GM23338 (cell line): ENCODE data around the gene TP73. TPM values are rescaled to one million over a fixed set of nuclear protein-coding genes. Genes with fewer than 3 reads are reported as not detected.
A peak's percentile ranks its signal among the peaks of the same experiment; 100 is the strongest.

Experiments used
- ATAC-seq: fragments of 200-7000 bp; cut with Tn5 transposase; 3 replicates; pipeline ENCODE4 v1.9.1; 2020
- DNase-seq: peaks from one replicate; pipeline ENCODE4 v3.0.0-alpha.2; 2015; ENCODE audit warnings: low spot score
- H2AFZ ChIP-seq: fragments of 200-600 bp; sonication (generic); 2 replicates; pipeline ENCODE4 v1.8.0; 2016; ENCODE audit warnings: antibody characterized with exemption, mild to moderate bottlenecking, moderate library complexity
- H3F3A ChIP-seq: fragments of 200-600 bp; sonication (generic); replicated peaks from 2 replicates; pipeline ENCODE4 v1.8.0; 2017; ENCODE audit warnings: antibody characterized with exemption, mixed run types, low read depth
- H3K27ac ChIP-seq: fragments of 200-600 bp; sonication (generic); 2 replicates; pipeline ENCODE4 v1.6.1; 2016; ENCODE audit warnings: low read depth
- H3K27me3 ChIP-seq: fragments of 200-600 bp; sonication (generic); 2 replicates; pipeline ENCODE4 v1.8.0; 2016; ENCODE audit warnings: mild to moderate bottlenecking, mixed run types, moderate library complexity; ENCODE audit not compliant: insufficient read depth
- H3K36me3 ChIP-seq: fragments of 200-600 bp; sonication (generic); 2 replicates; pipeline ENCODE4 v1.8.0; 2016; ENCODE audit warnings: mild to moderate bottlenecking; ENCODE audit not compliant: insufficient read depth
- H3K4me1 ChIP-seq: fragments of 200-600 bp; sonication (generic); 2 replicates; pipeline ENCODE4 v1.8.0; 2016; ENCODE audit warnings: mild to moderate bottlenecking, moderate library complexity; ENCODE audit not compliant: insufficient read depth
- H3K4me2 ChIP-seq: fragments of 200-600 bp; sonication (generic); 2 replicates; pipeline ENCODE4 v1.7.1; 2017; ENCODE audit warnings: mixed run types
- H3K4me3 ChIP-seq: fragments of 200-600 bp; sonication (generic); 2 replicates; pipeline ENCODE4 v1.6.1; 2016; ENCODE audit warnings: mixed run types
- H3K79me2 ChIP-seq: fragments of 200-600 bp; sonication (generic); replicated peaks from 2 replicates; pipeline ENCODE4 v1.8.0; 2017; ENCODE audit warnings: mild to moderate bottlenecking; ENCODE audit not compliant: insufficient read depth
- H3K9me2 ChIP-seq: fragments of 200-600 bp; sonication (generic); 2 replicates; pipeline ENCODE4 v1.8.0; 2017; ENCODE audit not compliant: insufficient read depth
- H4K20me1 ChIP-seq: fragments of 200-600 bp; sonication (generic); replicated peaks from 2 replicates; pipeline ENCODE4 v1.8.0; 2017; ENCODE audit warnings: mild to moderate bottlenecking; ENCODE audit not compliant: insufficient read depth
- H3K27ac Mint-ChIP-seq: 2 replicates; pipeline ENCODE4 v1.8.0; 2020; ENCODE audit warnings: inconsistent platforms, mild to moderate bottlenecking, moderate library complexity, mixed read lengths
- H3K27me3 Mint-ChIP-seq: 3 replicates; pipeline ENCODE4 v1.8.0; 2022; ENCODE audit warnings: low read depth, mild to moderate bottlenecking, moderate library complexity, mixed read lengths, inconsistent platforms; ENCODE audit not compliant: insufficient read depth, poor library complexity
- H3K36me3 Mint-ChIP-seq: 3 replicates; pipeline ENCODE4 v1.8.0; 2021; ENCODE audit warnings: low read depth, mild to moderate bottlenecking, inconsistent platforms, moderate library complexity, mixed read lengths
- H3K4me1 Mint-ChIP-seq: 3 replicates; pipeline ENCODE4 v1.8.0; 2020; ENCODE audit warnings: mild to moderate bottlenecking, inconsistent platforms, mixed read lengths
- H3K4me3 Mint-ChIP-seq: 3 replicates; pipeline ENCODE4 v1.8.0; 2021; ENCODE audit warnings: moderate library complexity, mild to moderate bottlenecking, inconsistent platforms, mixed read lengths
- H3K9me3 Mint-ChIP-seq: 3 replicates; pipeline ENCODE4 v1.8.0; 2020; ENCODE audit warnings: moderate library complexity, mild to moderate bottlenecking, inconsistent platforms, mixed read lengths
- CREB1 ChIP-seq: fragments of 250-450 bp; sonication (Bioruptor Pico); IDR thresholded peaks from 2 replicates; pipeline ENCODE4 v1.5.0; 2020; ENCODE audit warnings: low read depth, mild to moderate bottlenecking, moderate library complexity
- EZH2 ChIP-seq: fragments of 200-600 bp; sonication (generic); IDR thresholded peaks from one replicate; pipeline ENCODE4 v1.8.0; 2017; ENCODE audit warnings: antibody characterized with exemption, mild to moderate bottlenecking, low read depth; ENCODE audit not compliant: unreplicated experiment
- EZH2phosphoT487 ChIP-seq: fragments of 200-600 bp; sonication (generic); IDR thresholded peaks from one replicate; pipeline ENCODE4 v1.8.1; 2018; ENCODE audit warnings: antibody characterized with exemption; ENCODE audit not compliant: unreplicated experiment
- JUNB ChIP-seq: IDR thresholded peaks from one replicate; pipeline ENCODE4 v1.6.1; 2016; ENCODE audit warnings: antibody characterized with exemption; ENCODE audit not compliant: unreplicated experiment
- NANOG ChIP-seq: IDR thresholded peaks from 2 replicates; pipeline ENCODE4 v1.6.1; 2016; ENCODE audit warnings: antibody characterized with exemption, borderline replicate concordance
- POLR2AphosphoS5 ChIP-seq: IDR thresholded peaks from 2 replicates; pipeline ENCODE4 v1.6.1; 2016; ENCODE audit warnings: antibody characterized with exemption, low read depth
- STAT1 ChIP-seq: IDR thresholded peaks from one replicate; pipeline ENCODE4 v1.6.1; 2016; ENCODE audit warnings: antibody characterized with exemption; ENCODE audit not compliant: unreplicated experiment
- polyA plus RNA-seq: library from polyadenylated mRNA; unstranded; fragments of >200 nt; fragmentation: Nextera tagmentation; extraction: Ambion mirVana; gene quantifications from 2 replicates; pipeline ENCODE4 v1.2.1, GENCODE V29; 2016
- total RNA-seq: library from RNA; depleted of rRNA; stranded (reverse); fragments of >200 nt; shearing (Covaris generic); gene quantifications from 2 replicates; pipeline ENCODE4 v1.2.3, GENCODE V29; 2014
- TF ChIP-seq, protein P1 (sequence below): IDR thresholded peaks from one replicate; pipeline ENCODE4 v1.6.1; 2018; ENCODE audit warnings: antibody characterized with exemption; ENCODE audit not compliant: unreplicated experiment
- TF ChIP-seq, protein P2 (sequence below), 2 experiments: fragments of 200-600 bp in 1 of 2; sonication (generic) in 1 of 2; conservative IDR thresholded peaks; 2 replicates each; pipeline versions ENCODE4 v1.5.1 to v1.6.1; 2016 to 2017; ENCODE audit warnings: antibody characterized with exemption in 2 of 2, low read depth in 2 of 2, mild to moderate bottlenecking in 2 of 2, moderate library complexity in 1 of 2
- TF ChIP-seq, protein P3 (sequence below): fragments of 250-450 bp; sonication (Bioruptor Pico); IDR thresholded peaks from 2 replicates; pipeline ENCODE4 v1.5.0; 2020; ENCODE audit warnings: mild to moderate bottlenecking, moderate library complexity

Gene TP73
- total and polyA plus RNA-seq, 2 experiments from 2014 or later = 1.4 to 3.4 TPM

- Histone ChIP-seq H2AFZ (no peak overlapping the region), H3K27me3 (no peaks in the 10 kb centered on the region), H3K4me3 (no peak overlapping the region), H4K20me1 (no peaks in the 10 kb centered on the region), H3K79me2 (no peaks in the 10 kb centered on the region), H3K4me1 (peaks cover 11% of the 10 kb centered on the region), H3K27ac (no peak overlapping the region), H3K4me2 (no peak overlapping the region), H3K9me2 (no peaks in the 10 kb centered on the region), H3F3A (no peaks in the 10 kb centered on the region), H3K36me3 (no peaks in the 10 kb centered on the region)
- TF ChIP-seq CREB1 (no peak), STAT1 (no peak)
- TF ChIP-seq, protein P1, sequence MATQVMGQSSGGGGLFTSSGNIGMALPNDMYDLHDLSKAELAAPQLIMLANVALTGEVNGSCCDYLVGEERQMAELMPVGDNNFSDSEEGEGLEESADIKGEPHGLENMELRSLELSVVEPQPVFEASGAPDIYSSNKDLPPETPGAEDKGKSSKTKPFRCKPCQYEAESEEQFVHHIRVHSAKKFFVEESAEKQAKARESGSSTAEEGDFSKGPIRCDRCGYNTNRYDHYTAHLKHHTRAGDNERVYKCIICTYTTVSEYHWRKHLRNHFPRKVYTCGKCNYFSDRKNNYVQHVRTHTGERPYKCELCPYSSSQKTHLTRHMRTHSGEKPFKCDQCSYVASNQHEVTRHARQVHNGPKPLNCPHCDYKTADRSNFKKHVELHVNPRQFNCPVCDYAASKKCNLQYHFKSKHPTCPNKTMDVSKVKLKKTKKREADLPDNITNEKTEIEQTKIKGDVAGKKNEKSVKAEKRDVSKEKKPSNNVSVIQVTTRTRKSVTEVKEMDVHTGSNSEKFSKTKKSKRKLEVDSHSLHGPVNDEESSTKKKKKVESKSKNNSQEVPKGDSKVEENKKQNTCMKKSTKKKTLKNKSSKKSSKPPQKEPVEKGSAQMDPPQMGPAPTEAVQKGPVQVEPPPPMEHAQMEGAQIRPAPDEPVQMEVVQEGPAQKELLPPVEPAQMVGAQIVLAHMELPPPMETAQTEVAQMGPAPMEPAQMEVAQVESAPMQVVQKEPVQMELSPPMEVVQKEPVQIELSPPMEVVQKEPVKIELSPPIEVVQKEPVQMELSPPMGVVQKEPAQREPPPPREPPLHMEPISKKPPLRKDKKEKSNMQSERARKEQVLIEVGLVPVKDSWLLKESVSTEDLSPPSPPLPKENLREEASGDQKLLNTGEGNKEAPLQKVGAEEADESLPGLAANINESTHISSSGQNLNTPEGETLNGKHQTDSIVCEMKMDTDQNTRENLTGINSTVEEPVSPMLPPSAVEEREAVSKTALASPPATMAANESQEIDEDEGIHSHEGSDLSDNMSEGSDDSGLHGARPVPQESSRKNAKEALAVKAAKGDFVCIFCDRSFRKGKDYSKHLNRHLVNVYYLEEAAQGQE = no peak
- TF ChIP-seq, protein P2, sequence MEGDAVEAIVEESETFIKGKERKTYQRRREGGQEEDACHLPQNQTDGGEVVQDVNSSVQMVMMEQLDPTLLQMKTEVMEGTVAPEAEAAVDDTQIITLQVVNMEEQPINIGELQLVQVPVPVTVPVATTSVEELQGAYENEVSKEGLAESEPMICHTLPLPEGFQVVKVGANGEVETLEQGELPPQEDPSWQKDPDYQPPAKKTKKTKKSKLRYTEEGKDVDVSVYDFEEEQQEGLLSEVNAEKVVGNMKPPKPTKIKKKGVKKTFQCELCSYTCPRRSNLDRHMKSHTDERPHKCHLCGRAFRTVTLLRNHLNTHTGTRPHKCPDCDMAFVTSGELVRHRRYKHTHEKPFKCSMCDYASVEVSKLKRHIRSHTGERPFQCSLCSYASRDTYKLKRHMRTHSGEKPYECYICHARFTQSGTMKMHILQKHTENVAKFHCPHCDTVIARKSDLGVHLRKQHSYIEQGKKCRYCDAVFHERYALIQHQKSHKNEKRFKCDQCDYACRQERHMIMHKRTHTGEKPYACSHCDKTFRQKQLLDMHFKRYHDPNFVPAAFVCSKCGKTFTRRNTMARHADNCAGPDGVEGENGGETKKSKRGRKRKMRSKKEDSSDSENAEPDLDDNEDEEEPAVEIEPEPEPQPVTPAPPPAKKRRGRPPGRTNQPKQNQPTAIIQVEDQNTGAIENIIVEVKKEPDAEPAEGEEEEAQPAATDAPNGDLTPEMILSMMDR (conservative IDR thresholded peaks at IDR 0.05; ENCODE audit: low read depth in 2 of 2) = peak in 1 of 2 experiments; percentile 36; a peak in 2 of 4 replicates
- H3K36me3 Mint-ChIP-seq = no peaks in the 10 kb centered on the region; the same call in 2 of the 3 replicates
- peaks cover 17% of the 10 kb centered on the region for H3K4me1 Mint-ChIP-seq
- H3K27ac Mint-ChIP-seq = no peak overlapping the region
- peaks cover 29% of the 10 kb centered on the region for H3K27me3 Mint-ChIP-seq
- no peak overlapping the region for H3K4me3 Mint-ChIP-seq
- peak; percentile 81 for DNase-seq
- no peaks in the 10 kb centered on the region; the same call in 1 of the 3 replicates for H3K9me3 Mint-ChIP-seq
- ATAC-seq = peak; percentile 68
Measured at GRCh38 chr1:3678361-3679097, 26.2 kb downstream of the TP73 start.

GRCh38 chr1:3679098-3679555, 26.8 kb downstream of the TP73 start:
- no peaks in the 10 kb centered on the region; the same call in 2 of the 3 replicates for H3K36me3 Mint-ChIP-seq
- H3K4me1 ChIP-seq = peaks cover 11% of the 10 kb centered on the region
- DNase-seq = no peak
- no peaks in the 10 kb centered on the region for H3K27me3 ChIP-seq
- peaks cover 16% of the 10 kb centered on the region for H3K4me1 Mint-ChIP-seq
- no peaks in the 10 kb centered on the region for H4K20me1 ChIP-seq
- H3K36me3 ChIP-seq = no peaks in the 10 kb centered on the region
- no peaks in the 10 kb centered on the region; the same call in 1 of the 3 replicates for H3K9me3 Mint-ChIP-seq
- H2AFZ ChIP-seq = no peak overlapping the region
- no peak overlapping the region for H3K4me3 ChIP-seq
- no peaks in the 10 kb centered on the region for H3K9me2 ChIP-seq
- no peak overlapping the region for H3K27ac Mint-ChIP-seq
- no peak for ATAC-seq
- H3K4me3 Mint-ChIP-seq = no peak overlapping the region; the same call in 2 of the 3 replicates
- no peak overlapping the region for H3K27ac ChIP-seq
- H3K27me3 Mint-ChIP-seq = peaks cover 29% of the 10 kb centered on the region
- no peaks in the 10 kb centered on the region for H3K79me2 ChIP-seq
- H3K4me2 ChIP-seq = no peak overlapping the region
- H3F3A ChIP-seq = no peaks in the 10 kb centered on the region
- TF ChIP-seq, protein P3, sequence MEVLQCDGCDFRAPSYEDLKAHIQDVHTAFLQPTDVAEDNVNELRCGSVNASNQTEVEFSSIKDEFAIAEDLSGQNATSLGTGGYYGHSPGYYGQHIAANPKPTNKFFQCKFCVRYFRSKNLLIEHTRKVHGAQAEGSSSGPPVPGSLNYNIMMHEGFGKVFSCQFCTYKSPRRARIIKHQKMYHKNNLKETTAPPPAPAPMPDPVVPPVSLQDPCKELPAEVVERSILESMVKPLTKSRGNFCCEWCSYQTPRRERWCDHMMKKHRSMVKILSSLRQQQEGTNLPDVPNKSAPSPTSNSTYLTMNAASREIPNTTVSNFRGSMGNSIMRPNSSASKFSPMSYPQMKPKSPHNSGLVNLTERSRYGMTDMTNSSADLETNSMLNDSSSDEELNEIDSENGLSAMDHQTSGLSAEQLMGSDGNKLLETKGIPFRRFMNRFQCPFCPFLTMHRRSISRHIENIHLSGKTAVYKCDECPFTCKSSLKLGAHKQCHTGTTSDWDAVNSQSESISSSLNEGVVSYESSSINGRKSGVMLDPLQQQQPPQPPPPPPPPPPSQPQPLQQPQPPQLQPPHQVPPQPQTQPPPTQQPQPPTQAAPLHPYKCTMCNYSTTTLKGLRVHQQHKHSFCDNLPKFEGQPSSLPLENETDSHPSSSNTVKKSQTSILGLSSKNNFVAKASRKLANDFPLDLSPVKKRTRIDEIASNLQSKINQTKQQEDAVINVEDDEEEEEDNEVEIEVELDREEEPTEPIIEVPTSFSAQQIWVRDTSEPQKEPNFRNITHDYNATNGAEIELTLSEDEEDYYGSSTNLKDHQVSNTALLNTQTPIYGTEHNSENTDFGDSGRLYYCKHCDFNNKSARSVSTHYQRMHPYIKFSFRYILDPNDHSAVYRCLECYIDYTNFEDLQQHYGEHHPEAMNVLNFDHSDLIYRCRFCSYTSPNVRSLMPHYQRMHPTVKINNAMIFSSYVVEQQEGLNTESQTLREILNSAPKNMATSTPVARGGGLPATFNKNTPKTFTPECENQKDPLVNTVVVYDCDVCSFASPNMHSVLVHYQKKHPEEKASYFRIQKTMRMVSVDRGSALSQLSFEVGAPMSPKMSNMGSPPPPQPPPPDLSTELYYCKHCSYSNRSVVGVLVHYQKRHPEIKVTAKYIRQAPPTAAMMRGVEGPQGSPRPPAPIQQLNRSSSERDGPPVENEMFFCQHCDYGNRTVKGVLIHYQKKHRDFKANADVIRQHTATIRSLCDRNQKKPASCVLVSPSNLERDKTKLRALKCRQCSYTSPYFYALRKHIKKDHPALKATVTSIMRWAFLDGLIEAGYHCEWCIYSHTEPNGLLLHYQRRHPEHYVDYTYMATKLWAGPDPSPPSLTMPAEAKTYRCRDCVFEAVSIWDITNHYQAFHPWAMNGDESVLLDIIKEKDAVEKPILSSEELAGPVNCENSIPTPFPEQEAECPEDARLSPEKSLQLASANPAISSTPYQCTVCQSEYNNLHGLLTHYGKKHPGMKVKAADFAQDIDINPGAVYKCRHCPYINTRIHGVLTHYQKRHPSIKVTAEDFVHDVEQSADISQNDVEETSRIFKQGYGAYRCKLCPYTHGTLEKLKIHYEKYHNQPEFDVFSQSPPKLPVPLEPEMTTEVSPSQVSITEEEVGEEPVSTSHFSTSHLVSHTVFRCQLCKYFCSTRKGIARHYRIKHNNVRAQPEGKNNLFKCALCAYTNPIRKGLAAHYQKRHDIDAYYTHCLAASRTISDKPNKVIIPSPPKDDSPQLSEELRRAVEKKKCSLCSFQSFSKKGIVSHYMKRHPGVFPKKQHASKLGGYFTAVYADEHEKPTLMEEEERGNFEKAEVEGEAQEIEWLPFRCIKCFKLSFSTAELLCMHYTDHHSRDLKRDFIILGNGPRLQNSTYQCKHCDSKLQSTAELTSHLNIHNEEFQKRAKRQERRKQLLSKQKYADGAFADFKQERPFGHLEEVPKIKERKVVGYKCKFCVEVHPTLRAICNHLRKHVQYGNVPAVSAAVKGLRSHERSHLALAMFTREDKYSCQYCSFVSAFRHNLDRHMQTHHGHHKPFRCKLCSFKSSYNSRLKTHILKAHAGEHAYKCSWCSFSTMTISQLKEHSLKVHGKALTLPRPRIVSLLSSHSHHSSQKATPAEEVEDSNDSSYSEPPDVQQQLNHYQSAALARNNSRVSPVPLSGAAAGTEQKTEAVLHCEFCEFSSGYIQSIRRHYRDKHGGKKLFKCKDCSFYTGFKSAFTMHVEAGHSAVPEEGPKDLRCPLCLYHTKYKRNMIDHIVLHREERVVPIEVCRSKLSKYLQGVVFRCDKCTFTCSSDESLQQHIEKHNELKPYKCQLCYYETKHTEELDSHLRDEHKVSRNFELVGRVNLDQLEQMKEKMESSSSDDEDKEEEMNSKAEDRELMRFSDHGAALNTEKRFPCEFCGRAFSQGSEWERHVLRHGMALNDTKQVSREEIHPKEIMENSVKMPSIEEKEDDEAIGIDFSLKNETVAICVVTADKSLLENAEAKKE (CRISPR knock-in tag) = no peak
- TF ChIP-seq EZH2 (no peak), POLR2AphosphoS5 (no peak), EZH2phosphoT487 (no peak), CREB1 (no peak), JUNB (no peak), NANOG (no peak)
